Activated CD4-positive, alpha-beta T cell treated with anti-CD3 and anti-CD28 coated beads, Interleukin-2, amount 50 U/mL, for 1 hour (primary cell): Measurements from ENCODE around the gene XRCC5.

Experiments
- DNase-seq: peaks from one replicate; pipeline ENCODE4 v3.0.0-alpha.2; 2020

Gene XRCC5

DNA sequence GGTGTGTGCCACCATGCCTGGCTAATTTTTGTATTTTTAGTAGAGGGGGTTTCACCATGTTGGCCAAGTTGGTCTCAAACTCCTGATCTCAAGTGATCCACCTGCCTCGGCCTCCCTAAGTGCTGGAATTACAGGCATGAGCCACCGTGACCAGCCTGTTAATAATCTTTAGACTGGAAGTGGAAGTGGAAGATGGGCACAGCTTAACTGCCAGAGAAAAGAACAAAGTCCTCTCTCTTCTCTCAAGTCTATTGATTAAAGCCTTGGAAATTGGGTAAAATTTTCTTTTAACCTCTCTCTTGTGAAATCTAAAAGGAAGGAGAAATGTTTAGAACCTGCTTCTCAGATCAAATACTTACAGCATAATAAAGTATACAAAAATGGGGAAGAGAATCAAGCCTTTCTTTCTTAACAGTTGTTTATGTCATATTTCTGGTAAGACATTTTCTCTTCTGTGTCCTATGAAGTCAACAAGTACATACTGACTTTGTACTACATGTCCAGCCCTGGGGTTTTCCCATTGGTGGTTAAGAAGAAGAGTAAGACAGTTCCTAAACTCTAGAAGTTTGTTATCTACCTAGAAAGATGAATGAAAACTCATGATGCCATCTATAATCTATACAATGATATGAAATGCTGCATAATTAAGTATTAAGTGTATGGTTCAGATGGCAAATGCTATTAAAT is 22.8 kb upstream of the XRCC5 start:
- DNase-seq = no peak

DNA sequence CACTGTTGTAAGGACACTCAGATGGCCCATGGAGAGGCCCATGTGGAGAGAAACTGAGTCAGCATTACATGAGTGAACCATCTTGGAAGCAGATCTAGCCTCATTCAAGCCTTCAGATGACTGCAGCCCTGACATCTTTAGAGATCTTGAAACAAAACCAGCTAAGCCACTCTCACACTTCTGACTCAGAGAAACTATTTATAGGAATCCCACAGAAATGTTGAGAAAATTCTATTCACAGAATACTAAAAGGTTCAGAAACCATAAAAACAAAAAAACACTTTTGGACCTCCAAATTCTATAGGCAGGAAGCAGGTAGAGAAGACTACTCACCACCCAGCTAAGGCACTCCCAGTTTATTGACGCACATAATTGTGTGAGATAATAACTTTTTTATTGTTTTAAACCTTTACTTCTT is 18.8 kb upstream of the XRCC5 start:
- no peak for DNase-seq

DNA sequence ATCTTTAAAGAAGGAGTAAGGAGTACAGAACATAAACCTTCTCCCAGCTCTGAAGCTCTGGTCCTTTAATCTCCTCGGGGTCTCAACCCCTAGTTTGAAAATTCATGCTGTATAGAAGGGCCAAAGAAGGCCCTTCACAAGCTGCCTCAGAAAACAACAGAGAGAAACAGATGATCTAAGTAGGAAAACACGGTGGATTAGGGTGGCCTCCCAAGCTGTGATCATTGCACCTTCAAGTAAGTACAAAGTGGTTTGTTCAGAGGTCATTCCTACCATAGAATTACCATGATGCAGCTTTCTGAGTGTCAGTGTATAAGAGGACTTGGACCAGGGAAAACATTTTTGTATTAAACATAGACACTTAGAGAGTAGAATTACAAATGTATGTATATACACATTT is 16.5 kb upstream of the XRCC5 start:
- no peak for DNase-seq

DNA sequence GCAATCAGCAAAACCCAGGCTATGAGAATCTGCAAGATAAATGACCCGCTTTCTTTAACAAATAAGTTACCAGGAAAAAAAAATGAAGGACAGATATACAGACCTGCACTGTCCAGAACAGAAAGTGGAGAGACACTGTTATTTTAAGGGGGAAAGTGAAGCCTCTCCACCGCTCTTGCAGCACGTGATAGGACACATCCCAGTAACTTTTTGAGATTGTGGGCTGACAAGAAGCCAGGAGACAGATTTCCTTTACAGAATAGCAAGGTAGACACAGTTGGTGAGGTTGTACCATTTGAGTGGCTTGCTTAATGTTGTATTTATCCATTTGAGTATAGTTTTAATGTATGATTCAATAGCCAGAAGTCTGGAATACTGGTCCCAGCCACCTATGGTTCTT is 14.4 kb upstream of the XRCC5 start:
- no peak for DNase-seq

DNA sequence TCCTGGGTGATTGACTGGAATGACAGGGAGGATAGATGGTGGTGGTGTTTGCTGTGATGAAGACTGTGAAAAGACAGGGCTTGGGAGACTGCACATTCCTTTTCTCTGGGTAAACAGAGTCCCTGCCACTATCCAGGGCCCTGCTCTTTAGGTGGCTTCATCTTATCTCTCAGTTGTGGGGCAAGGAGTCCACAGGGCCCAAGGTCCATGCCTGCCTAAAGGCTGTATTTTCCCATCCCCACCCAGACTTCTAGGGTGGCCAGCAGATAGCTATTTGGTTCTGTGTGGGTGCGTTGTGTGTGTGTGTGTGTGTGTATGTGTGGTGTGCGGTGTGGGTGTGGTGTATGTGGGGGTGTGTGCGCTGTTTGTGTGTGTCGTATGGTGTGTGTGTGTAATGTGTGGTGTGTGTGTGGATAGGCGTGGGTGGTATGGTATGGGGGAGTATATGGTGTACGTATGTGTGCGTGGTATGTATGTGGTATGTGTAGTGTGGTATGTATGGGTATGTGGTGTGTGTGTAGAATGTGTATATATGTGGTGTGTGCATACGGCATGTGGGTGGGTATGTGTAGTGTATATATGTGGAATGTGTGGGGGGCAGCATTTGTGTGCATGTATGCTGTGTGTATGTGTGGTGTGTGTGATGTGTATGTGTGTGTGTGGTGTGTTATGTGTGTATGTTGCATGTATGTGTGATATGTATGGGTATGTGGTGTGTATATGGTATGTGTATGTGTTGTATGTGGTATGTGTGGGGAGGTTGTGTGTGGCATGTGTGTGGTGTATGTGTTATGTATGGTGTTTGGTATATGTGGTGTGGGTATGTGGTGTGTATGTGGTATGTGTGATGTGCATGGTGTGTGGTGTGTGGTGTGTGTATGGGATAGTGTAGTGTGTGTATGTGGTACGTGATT is 10.5 kb upstream of the XRCC5 start:
- DNase-seq = no peak

DNA sequence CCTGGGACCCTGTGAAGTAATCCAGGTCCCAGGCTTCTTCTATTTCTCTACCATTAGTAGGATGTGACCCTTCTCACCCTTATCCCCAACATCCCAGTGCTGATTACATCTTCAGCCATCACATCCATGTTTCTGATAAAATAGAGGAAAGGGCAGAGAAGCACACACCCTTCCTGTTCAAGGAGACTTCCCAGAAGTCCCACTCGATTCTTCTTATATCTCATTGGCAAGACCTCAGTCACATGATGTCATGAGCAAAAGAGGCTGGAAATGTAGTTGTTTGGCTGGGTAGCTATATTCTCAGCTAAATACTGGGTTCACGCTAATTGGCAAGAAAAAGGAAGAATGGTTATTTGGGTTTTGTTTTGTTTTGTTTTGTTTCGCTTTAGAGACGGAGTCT is 8.0 kb upstream of the XRCC5 start:
- no peak for DNase-seq

DNA sequence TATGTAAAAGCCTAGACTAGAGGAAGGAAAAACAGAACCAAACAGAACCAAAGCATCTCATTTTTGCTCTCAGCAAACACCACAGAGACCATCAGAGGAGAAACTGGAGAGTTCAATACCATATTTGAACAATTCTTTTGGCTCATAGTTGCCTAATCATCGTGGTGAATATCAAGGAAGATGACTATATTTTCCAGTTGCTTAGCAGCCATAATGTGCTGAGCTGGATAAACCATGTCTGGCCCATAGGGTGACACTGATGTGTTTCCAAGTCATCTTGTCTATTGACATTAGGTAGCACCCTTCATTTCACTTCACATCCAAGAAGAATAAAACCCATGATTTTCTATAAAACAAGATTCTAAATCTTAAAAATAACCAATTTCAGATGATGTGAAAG is 5.9 kb upstream of the XRCC5 start:
- DNase-seq = no peak

DNA sequence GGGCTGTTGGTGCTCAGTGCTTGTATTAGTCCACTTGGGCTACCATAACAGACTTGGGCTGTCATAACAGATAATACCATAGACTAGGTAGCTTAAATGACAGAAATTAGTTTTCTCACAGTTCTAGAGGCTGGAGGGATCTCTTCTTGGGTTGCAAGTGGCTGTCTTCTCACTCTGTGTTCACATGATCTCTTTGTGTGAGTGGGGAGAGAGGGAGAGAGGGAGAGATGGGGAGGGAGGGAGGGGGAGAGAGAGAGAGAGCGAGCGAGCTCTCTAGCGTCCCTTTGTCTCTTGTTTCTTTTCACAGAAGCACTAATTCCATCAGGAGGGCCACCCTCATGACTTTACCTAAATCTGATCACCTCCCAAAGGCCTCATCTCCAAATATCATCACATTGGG is 4.5 kb upstream of the XRCC5 start:
- DNase-seq = no peak

DNA sequence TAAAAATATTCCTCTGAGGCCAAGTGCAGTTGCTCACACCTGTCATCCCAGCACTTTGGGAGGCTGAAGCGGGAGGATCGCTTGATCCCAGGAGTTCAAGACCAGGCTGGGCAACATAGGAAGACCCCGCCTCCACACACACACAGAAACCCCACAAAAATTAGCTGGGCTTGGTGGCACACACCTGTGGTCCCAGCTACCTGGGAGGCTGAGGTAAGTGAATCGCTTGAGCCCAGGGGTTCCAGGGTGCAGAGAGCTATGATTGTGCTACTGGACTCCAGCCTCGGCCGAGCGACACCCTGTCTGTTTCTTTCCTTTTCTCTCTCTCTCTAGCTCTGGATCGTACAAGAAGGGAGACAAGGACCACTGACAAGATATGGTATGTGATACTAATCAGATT is 1.8 kb upstream of the XRCC5 start:
- DNase-seq = no peak

DNA sequence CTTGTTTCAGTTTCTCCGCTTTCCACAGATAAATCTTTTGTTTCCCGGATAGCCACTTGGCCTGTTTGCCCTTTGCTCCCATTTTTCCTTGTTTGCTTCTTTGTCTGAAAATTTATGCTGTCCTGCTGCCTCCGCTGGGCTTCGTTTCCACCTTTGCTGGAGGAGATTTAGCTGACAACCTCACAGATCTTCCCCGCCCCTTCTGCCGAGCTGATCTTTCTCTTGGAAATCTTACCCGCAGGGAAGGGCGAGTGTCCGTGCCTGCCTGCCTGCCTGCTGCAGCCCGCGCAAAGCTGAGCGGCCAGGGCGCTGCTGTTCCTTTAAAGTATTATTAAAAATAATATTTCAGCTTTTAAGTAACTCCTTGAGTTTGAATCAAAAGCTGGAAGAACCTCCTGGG is 1.4 kb upstream of the XRCC5 start:
- no peak for DNase-seq

DNA sequence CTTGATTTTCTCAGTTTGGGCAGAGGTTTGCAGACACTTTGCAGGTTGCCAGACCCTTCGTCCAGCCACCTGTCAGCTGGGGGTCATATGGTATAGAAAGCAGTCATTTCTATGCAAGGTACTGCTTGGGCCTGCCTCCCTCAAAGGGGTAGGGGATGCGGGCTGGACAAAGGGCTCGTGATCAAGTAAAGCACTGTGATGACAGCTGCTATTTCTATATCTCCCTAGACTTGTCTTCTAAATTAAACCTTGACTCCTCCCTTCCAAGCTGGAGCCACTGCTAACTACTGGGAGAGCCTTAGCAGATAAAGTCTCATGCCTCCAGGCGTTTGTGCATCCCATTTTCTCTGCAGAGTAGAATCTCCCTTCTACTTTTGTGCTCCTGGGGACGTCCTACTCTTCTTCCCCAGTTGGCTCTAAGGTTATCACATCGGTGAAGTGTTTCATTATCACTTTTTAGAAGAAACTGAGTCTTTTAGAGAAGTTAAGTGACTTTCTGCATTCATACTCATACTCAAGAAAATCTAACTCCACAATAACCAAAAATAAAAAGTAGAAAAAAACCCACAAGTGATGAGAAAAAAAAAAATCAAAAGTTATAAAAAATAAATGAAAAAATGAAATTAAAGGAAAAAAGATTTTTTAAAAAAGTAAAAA is 710 bp upstream of the XRCC5 start:
- DNase-seq = no peak

DNA sequence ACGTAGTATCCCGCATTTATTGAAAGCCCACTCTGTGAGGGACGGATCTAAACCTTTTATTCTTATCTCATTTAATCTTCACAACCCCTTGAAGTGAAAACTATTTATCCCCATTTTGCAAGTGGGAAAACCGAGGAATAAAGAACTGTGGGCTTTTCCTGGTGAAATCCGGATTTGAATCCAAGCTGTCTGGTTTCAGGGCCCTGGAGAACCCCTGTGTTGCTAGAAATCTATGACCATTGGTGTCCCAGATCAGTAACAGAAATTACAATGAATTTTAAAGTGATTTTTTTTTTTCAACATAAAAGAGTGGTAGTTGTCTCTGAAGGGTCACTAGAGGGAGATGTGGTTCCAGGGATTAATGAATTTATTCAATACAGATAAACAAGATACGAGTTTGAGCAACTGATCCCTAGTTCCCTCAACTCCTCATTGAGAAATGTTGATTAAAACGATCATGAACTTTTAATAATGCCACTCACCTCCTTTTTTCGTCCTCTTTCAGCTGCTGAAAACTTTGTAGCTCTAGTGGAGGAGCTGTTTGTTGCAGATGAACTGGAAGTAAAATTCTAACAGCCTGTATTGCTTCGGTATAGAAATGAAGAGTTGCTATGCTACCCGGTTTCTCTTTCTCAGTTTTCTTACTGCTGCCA is 940 bp downstream of the XRCC5 start:
- no peak for DNase-seq

DNA sequence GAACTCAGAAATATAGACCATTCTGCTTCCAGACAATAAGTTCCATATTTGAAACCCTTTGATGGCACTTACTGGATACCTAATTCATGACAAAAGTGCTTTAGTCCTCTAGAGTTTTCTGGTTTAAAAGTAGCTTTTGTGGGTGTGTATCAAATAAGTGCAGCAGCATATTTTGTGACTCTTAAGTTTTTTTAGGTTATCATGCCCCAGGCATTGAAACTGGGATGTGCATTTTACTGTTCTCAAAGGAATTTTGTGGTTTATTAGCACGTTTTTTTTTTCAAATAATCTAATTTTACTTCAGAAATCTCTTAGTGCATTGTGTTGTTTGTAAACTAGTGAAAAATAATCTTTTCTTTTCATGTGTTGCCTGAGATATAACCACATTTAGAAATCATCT is 1.5 kb downstream of the XRCC5 start:
- no peak for DNase-seq

DNA sequence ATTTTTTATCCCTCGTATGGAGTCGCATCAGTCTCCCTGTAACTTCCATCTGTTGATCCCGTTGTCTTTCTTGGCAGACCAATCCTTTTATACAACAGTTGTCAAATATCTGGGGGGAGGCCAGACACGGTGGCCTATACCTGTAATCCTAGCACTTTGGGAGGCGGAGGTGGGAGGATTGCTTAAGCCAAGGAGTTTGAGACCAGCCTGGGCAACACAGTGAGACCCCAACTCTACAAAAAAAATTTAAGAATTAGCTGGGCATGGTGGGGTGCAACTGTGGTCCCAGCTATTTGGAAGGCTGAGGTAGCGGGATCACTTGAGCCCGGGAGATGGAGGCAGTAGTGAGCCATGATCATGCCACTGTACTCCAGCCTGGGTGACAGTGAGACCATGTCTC is 2.0 kb downstream of the XRCC5 start:
- no peak for DNase-seq

DNA sequence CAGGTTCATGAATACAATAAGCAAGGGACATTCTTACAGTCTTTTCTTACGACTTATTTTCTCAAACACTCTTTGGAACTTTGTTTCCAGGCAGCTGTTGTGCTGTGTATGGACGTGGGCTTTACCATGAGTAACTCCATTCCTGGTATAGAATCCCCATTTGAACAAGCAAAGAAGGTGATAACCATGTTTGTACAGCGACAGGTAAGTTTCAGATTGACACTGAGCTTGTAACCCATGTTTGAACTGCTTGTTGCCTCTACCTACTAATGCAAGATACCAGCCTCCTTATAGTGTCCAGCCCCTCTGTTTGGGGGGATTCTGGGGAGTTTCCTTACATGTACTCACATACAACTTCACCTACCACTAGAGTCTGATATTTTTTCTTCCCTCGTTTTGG is 3.8 kb downstream of the XRCC5 start:
- DNase-seq = no peak

DNA sequence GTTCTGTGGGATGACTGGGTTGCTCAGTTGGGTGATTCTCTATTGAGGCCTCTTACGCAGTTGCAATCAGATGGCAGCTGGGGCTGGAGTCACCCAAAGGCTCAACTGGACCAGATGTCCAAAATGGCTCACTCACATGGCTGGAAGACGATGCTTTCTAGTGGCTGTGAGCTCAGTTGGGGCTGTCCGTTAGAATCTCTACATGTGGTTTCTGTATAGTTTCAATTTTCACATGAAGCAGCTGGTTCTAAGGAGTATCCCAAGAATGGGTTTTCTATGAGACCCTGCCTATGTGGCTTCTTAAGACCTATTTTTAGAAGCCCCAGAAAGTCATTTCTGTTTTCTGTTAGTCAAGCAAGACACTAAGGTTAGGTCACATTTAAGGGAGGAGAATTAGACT is 4.4 kb downstream of the XRCC5 start:
- DNase-seq = no peak

DNA sequence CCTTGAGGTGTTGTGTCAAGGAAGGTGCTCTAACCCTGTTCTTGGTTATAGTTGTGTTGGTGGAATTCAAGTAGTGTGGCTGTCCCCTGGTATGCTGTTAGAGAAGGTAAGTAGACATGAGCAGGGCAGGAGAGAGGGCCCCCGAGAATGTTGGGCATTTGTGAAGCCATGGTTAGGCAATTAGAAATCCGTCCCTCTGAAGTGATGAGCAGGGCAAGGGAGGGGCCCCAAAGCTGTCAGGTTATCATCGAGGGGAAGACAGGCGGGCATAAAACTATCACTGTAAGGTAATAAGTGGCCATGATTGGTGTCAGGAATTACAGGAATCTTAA is 5.2 kb downstream of the XRCC5 start:
- DNase-seq = no peak

DNA sequence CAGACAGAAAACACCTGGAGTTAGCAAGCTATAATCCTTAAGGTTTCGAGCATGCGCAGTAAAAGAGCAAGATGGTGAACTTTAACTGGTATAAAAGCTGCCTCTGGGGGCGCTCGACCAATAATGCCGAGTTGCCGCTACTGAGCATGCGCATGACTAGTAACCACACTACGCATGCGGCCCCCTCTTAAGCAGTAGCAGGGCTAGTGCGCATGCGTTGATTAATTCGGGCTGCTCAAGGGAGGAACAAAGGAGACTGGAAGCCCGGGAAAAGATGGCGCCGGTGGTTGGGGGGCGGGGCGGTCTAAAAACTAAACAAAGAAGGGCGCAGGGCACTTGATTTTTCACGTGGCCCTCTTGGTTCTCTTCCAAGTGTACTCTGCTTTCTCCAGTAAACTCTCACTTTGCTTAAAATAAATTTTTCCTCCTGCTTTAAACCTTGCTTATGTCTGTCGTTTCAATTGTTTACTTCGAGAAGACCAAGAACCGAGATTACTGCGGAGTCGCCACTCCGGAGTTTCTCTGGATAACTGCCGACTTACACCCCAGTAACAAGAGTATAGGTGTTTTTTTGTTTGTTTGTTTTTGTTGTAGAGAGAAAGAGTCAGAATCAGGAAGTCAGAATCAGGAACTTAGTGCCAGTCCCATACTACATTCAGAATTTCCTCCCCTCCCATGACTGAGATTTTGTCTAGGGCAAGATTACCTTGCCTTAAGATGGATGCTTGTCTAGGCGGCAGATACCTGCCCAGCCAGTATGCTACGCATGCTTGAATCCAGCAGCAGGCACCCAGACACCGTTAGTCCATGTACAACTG is 5.8 kb downstream of the XRCC5 start:
- peak; percentile 97 for DNase-seq

DNA sequence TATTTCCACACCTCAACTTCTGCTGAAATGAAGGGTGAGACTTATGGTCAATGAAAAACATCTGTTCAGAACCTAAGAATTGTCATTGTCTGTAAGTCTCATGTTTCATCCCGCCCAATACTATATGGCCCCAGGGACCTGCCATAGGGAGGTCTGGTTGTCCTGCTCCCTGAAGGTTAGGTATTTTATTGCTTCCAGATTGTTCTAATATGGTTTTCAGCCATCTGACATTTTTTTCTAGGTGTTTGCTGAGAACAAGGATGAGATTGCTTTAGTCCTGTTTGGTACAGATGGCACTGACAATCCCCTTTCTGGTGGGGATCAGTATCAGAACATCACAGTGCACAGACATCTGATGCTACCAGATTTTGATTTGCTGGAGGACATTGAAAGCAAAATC is 7.3 kb downstream of the XRCC5 start:
- no peak for DNase-seq

DNA sequence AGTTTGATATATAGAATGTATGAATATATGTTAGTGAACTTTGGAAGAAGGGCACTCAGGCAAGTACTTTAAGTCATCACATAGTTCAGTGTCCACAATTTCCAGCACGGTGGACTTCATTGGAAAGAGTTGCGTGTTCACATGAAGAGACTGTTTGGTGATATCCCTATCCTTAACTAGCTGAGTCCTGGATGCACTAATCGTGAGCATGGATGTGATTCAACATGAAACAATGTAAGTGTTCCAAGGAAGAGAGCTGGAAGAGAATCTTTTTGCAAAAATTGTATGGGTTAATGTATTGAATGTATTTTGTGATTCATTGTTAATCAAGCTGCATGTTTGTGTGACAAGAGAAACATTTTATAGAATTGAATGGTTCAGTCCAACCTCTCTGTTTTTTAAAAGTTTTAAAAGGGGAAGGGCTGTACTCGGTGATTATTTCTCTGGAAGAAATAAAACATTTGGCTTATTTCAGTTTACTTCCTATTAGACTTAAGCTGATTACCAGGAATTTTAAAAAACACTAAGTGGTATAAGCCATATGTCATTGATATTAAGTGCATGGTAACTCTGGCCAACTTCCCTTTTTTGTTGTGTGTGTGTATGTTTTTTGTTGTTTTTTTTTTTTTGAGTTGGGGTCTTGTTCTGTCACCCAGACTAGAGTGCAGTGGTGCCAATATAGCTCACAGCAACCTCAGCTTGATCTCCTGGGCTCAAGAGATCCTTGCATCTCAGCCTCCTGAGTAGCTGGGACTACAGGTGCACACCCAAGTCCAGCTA is 8.6 kb downstream of the XRCC5 start:
- no peak for DNase-seq

DNA sequence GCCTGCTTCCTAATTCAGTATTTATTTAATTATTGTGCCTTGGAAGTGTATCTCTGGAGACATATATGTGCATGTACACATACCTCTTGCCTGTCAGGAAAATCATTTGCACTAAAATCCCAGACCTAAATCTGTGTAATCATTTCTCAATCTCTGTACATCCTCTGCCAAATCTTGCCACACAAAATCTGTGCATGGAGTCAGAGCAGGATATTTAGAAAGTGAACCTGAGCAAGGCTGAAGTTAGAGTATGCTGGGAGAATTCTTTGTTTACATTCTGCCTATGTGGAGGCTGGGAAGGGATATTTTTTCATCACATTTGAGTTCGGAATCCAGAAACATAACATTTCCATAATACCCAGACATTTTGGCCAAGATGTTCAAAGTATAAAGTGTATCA is 9.3 kb downstream of the XRCC5 start:
- DNase-seq = no peak

DNA sequence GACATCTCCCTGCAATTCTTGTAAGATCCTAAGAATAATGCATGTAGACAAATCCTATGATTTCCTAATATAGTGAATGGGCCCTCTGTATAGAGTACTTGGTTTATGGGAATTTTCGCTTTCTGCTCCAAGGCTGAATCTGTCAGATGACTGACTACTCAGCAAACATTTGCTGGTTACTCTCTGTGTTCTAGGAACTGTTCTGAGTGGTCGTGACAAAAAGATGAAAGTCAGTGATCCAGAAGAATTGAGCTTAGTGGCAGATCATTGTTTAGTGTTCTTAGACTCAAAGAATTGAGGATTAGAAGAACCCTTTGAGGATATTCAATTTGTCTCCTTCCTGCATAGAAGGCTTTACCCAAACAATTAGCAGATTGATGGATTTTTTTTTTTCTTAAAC is 10.0 kb downstream of the XRCC5 start:
- DNase-seq = no peak
